Glomerular endothelial cell (primary cell): Measurements from ENCODE around the gene PRSS21. TPM values are rescaled to one million over a fixed set of nuclear protein-coding genes. Genes with fewer than 3 reads are reported as not detected.

Experiments
- DNase-seq: peaks from one replicate; pipeline ENCODE4 v3.0.0-alpha.2; 2011; ENCODE audit warnings: low read depth, low spot score; ENCODE audit errors: extremely low read depth
- total RNA-seq: library from RNA; depleted of rRNA; stranded (reverse); fragments of >200 nt; gene quantifications from 2 replicates; pipeline ENCODE4 v1.2.3, GENCODE V29; 2015

Gene PRSS21
- total RNA-seq, 1 donor from 2014 or later, result not detected

GRCh38 chr16:2822496-2822895, 5.5 kb downstream of the PRSS21 start:
- DNase-seq, result no peak

GRCh38 chr16:2824626-2825025, 7.6 kb downstream of the PRSS21 start:
- no peak for DNase-seq

- DNase-seq, result no peak
Measured at GRCh38 chr16:2825049-2825742, 8.2 kb downstream of the PRSS21 start.

GRCh38 chr16:2825906-2826305, 8.9 kb downstream of the PRSS21 start:
- DNase-seq, result no peak

- DNase-seq, result no peak
Measured at GRCh38 chr16:2826591-2827373, 9.7 kb downstream of the PRSS21 start.

GRCh38 chr16:2827374-2827791, 10.3 kb downstream of the PRSS21 start:
- no peak for DNase-seq

- no peak for DNase-seq
Measured at GRCh38 chr16:2827831-2828520, 10.9 kb downstream of the PRSS21 start.

DNA sequence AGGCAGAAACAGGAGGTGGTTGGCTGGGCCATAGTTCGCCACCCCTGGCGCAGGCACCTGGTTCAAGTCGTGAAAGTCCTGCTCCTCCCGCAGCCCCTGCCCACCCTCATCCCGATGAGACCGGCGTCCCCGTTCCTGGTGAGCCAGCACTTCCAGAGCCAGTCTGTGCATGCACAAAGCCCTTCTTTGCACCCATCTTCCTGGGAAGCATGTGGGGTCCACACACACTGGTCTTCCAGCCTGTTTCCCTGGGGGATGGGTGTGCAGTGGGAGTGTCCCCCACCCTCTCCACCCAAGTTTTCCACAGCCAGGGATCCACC, 11.4 kb downstream of the PRSS21 start:
- no peak for DNase-seq

DNA sequence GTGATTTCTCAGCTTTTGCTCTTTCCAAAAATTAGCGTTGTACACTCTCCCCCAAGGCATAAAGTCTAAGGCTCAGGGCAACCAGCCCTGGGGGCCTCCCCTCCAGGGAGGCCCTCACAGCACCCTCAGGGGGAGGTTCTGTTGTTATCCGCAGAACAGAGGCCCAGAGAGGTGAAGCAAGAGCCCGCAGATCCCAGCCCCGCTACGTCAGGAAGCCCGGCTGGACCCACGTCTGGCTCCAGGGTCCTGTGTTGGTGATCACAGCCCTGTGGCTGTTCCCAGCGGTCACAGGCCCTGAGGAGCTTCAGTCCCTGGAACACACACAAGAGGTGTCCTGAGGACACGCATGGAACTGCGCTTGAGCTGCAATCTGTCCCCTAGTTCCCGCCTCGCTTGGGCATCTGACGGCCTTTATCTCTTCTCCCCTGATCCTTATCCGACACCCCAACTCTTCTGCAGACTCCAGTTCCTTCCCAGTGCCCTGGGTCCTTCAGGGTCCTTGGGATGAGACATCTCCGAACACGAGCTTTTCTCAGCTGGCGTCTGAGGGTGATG, 11.9 kb downstream of the PRSS21 start:
- no peak for DNase-seq

DNA sequence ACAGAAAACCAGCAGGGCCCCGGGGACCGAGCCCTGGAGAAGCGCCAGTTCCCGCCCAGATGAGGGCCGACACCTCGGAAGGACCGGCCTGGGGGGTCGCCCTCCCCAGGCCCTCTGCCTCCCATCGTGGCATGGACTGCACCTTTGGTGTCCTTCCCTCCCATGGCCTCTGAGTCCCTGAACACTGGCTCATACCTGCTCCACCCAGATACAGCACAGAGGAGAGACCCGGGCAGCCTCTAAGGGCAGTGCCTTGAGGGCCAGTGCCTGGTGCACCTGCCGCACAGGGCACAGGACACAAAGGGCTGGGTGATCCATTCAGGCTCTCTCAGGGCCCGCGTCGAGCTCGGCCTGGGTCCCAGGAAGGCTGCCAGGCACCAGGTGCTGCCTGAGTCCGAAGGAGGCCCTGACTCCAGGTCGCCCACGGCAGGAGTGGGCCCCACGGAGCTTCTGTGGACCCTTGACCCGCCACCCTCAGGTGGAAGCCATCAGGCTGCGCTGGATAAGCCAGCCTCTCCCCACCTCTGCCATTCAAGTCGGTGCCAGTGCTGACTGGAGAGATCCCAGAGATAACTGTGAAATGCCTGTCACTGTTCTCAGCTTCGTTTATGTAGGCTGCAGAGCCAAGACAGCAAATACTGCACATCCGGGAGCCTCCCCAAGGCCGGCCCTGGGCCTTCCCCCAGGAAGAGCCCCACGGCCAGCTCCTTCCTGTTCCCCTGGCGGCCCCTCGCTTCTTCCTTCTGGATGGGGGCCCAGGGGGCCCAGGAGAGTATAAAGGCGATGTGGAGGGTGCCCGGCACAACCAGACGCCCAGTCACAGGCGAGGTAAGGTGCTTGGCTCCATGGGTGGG, 12.7 kb downstream of the PRSS21 start, which contains the start of gene ZG16B:
TSS of gene ZG16B (plus strand) at position 803 of the 854 bp plus-strand sequence. CDS start 139 bp downstream, outside the sequence.
- no peak for DNase-seq

DNA sequence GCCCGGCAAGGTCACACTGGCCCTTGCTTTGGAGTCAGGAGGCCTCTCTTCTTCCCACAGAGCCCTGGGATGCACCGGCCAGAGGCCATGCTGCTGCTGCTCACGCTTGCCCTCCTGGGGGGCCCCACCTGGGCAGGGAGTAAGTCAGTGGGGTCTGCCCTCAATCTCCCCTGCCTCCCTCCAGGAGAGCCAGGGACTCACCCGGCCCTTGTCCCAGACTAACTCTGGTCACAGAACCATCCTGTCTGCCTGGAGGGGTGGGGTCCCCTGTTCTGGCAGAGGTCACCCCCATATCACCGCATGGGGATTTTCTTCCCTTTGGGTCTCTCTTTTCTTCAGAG, 13.3 kb downstream of the PRSS21 start:
- DNase-seq, result no peak

DNA sequence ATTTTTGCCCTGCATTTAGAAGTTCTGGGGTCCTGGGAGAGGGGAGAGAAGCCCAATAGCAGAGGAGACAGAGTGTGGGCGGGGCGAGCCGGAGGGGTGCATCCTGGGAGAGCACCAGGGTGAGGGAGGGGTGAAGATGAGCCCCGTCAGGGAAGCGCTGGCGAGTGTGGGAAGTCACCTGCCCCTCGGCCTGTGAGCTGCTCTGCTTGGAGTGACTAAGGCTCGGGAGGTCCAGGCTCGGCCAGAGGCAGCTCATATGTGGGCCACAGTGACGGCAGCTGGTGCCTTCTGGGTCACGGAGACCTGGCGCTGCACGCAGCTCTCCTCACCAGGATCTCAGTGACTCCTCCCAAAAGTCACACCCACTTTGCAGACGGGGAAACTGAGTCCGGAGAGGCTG, 14.2 kb downstream of the PRSS21 start:
- DNase-seq, result no peak

- DNase-seq, result no peak
Measured at GRCh38 chr16:2833776-2834175, 16.7 kb downstream of the PRSS21 start.

DNA sequence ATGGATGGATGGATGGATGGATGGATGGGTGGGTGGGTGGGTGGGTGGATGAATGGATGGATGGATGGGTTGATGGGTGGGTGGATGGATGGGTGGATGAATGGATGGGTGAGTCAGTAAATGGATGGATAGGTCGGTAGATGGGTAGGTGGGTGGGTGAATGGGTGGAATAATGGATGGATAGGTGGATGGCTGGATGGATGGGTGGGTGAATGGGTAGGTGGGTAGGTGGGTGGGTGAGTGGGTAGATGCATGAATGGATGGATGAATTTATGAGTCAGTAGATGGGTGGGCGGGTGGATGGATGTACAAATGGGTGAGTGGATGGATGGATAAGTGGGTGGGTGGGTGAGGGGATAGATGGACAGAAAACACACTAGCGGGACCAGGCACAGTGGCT, 17.9 kb downstream of the PRSS21 start:
- no peak for DNase-seq

GRCh38 chr16:2835638-2836493, 18.8 kb downstream of the PRSS21 start:
- no peak for DNase-seq

DNA sequence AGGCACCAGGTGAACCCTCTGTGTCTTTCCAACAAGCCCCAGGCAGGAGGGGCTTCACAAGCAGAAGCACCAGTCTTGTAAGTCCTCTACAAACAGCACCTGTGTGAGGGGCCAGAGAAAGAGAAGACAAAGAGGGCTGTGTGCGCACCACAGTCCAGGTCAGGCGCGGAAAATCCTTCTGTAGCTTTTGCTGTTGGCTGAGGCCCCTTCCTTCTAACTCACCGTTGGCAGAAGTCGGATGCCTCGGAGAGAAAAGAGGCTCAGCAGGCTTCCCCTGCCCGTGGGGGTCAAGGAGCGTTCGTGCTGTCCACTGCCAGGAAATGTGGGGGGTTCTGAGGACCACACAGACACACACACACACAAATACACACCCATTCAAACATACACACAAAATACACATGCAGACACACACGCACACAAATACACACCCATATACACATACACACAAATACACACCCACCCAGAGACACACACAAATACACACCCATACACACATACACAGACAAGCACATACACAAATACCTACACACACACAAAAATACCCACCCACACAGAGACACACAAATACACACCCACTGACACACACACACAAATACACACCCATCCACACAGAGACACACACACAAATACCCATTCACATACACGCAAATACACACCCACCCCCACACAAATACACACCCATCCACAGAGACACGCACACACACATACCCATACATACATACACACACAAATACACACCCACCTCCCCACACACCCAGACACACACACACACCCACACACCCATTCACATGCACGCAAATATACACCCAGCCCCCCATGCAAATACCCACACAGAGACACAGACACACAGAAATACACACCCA, 19.8 kb downstream of the PRSS21 start:
- DNase-seq, result no peak

GRCh38 chr16:2838928-2839327, 21.9 kb downstream of the PRSS21 start:
- DNase-seq, result no peak

DNA sequence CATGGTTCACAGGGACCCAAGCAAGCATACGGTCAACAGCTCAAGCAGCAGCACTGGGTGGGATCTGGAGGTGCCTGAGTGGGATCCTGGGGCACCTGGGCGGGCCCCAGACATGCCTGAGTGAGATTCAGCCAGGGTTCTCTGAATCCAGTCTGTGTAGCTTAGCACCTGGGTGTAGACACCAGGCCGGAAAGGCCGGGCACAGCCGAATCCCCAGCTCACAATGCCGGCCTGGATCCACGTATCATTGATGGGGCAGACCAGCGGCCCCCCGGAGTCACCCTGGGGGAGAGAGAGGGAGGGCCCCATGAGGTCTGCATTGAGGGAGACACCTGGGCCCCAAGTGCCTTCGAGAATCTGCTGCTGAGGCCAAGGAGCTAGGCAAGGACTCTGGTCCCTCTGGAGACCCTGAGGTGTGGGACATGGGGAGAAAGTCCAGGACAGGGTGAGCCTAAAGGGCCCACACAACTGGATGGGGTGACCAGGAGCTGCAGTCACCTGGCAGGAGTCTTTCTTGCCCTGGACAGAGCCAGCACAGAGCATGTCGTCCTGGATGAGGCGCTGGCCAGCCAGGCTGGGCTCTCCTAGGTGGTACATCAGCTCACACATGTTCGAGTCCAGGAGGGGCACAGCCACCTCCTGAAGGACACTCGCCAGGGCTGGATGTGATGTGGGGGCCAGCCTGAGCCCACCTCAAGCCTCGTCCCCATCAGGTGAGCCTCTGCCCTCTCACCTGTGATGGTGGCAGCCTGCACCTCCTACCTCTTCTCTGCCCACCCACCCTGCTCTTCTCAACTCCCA, 22.8 kb downstream of the PRSS21 start:
- no peak for DNase-seq
